K562 (cell line): ENCODE data around the gene CERS6. TPM values are rescaled to one million over a fixed set of nuclear protein-coding genes. Genes with fewer than 3 reads are reported as not detected.

Experiments
- ATAC-seq: fragments of 200-7000 bp; cut with Tn5 transposase; 3 replicates; pipeline ENCODE4 v1.9.1; 2020; ENCODE audit warnings: moderate library complexity
- BruUV-seq: library from RNA; stranded (reverse); fragments of 400-500 nt; replicated peaks from 2 replicates; lab custom pipeline; 2021; lab: Mats Ljungman, UMichigan
- CTCF ChIA-PET: fragments of 300-600 bp; formaldehyde crosslinking; extraction: SDS; loops from one replicate; lab custom pipeline; 2021; ENCODE audit warnings: low intra/inter-chr PET ratio; lab: Yijun Ruan, JAX
- POLR2A ChIA-PET: fragments of 300-600, 350-650 bp; sonication (Branson Sonifier 250); formaldehyde crosslinking; extraction: SDS; loops from one replicate; lab custom pipeline; 2021; ENCODE audit warnings: antibody characterized with exemption, inconsistent platforms; lab: Yijun Ruan, JAX
- DNase-seq, 4 experiments: peaks; one replicate each; pipeline versions ENCODE4 v3.0.0 to v3.0.0-alpha.2; 2011 to 2018; ENCODE audit warnings: low spot score in 3 of 4, mixed read lengths in 3 of 4; ENCODE audit errors: extremely low read depth in 1 of 4
- FAIRE-seq: peaks from 2 replicates; lab custom pipeline; 2011; peaks lifted over from hg19 to GRCh38; lab: Jason Lieb, UNC
- H2AFZ ChIP-seq: 2 replicates; pipeline ENCODE4 v1.6.0; 2011; ENCODE audit warnings: low read depth, low read length, control low read depth, inconsistent platforms
- H3K27ac ChIP-seq: fragments of 200-600 bp; 3 replicates; pipeline ENCODE4 v1.8.0; 2011; ENCODE audit warnings: low read depth, mild to moderate bottlenecking, control low read depth, inconsistent platforms, low read length, moderate library complexity, mixed read lengths; ENCODE audit errors: extremely low read depth
- H3K27me3 ChIP-seq, 2 experiments: fragments of 300-600 bp in 1 of 2; 2 replicates in 1 of 2; 3 replicates in 1 of 2; pipeline versions ENCODE4 v1.6.0 to v1.8.0; 2011; ENCODE audit warnings: inconsistent platforms in 2 of 2, low read length in 2 of 2, mild to moderate bottlenecking in 1 of 2, mixed read lengths in 1 of 2, moderate library complexity in 1 of 2; ENCODE audit not compliant: control insufficient read depth in 2 of 2, insufficient read depth in 2 of 2
- H3K36me3 ChIP-seq: fragments of 300-600 bp; 3 replicates; pipeline ENCODE4 v1.8.0; 2011; ENCODE audit warnings: mild to moderate bottlenecking, low read length, inconsistent platforms; ENCODE audit not compliant: control insufficient read depth, insufficient read depth
- H3K4me1 ChIP-seq, 2 experiments: fragments of 200-600 bp in 1 of 2; replicated peaks in 1 of 2; 2 replicates in 1 of 2; 3 replicates in 1 of 2; pipeline versions ENCODE4 v1.5.1 to v1.8.0; 2011; ENCODE audit warnings: inconsistent platforms in 2 of 2, low read length in 2 of 2, mild to moderate bottlenecking in 1 of 2, mixed read lengths in 1 of 2, moderate library complexity in 1 of 2; ENCODE audit not compliant: control insufficient read depth in 2 of 2, insufficient read depth in 2 of 2
- H3K4me2 ChIP-seq: 2 replicates; pipeline ENCODE4 v1.6.1; 2011; ENCODE audit warnings: low read length, control low read depth, inconsistent platforms, mixed read lengths; ENCODE audit not compliant: insufficient read depth
- H3K4me3 ChIP-seq: fragments of 200-600 bp; sonication (generic), shearing (Covaris generic); 2 replicates; pipeline ENCODE4 v1.5.1; 2016; ENCODE audit warnings: control low read depth, inconsistent platforms
- H3K79me2 ChIP-seq: fragments of 200-600 bp; 3 replicates; pipeline ENCODE4 v1.8.0; 2011; ENCODE audit warnings: low read length, inconsistent platforms; ENCODE audit not compliant: control insufficient read depth, insufficient read depth
- H3K9ac ChIP-seq, 2 experiments: 2 replicates each; pipeline versions ENCODE4 v1.6.0 to v1.6.1; 2011; ENCODE audit warnings: low read depth in 2 of 2, low read length in 2 of 2, control low read depth in 1 of 2, inconsistent platforms in 1 of 2, mild to moderate bottlenecking in 1 of 2, mixed read lengths in 1 of 2; ENCODE audit not compliant: insufficient read depth in 1 of 2
- H3K9me1 ChIP-seq: one replicate; pipeline ENCODE4 v1.6.0; 2011; ENCODE audit warnings: inconsistent platforms, mild to moderate bottlenecking, low read length, moderate library complexity; ENCODE audit not compliant: control insufficient read depth, insufficient read depth
- H3K9me3 ChIP-seq: replicated peaks from 2 replicates; pipeline ENCODE4 v1.5.1; 2011; ENCODE audit warnings: low read depth, low read length, inconsistent platforms; ENCODE audit not compliant: control insufficient read depth, insufficient read depth
- H4K20me1 ChIP-seq: replicated peaks from 2 replicates; pipeline ENCODE4 v1.6.1; 2011; ENCODE audit warnings: low read length, inconsistent platforms, mixed read lengths; ENCODE audit not compliant: control insufficient read depth, insufficient read depth
- ARHGAP35 ChIP-seq: fragments of 450-650 bp; IDR thresholded peaks from 2 replicates; pipeline ENCODE4 v1.6.1; 2018; ENCODE audit not compliant: partially characterized antibody
- BCOR ChIP-seq: fragments of 450-650 bp; IDR thresholded peaks from 2 replicates; pipeline ENCODE4 v1.6.1; 2016
- C11orf30 ChIP-seq: fragments of 450-650 bp; IDR thresholded peaks from 2 replicates; pipeline ENCODE4 v1.6.1; 2016; ENCODE audit warnings: low read depth, mild to moderate bottlenecking
- CREB5 ChIP-seq: fragments of 250-450 bp; sonication (Bioruptor Pico); IDR thresholded peaks from 2 replicates; pipeline ENCODE4 v1.5.0; 2020; ENCODE audit warnings: mild to moderate bottlenecking
- FIP1L1 ChIP-seq: fragments of 200-400 bp; formaldehyde crosslinking; IDR thresholded peaks from 2 replicates; pipeline ENCODE4 v1.6.1; 2018; ENCODE audit warnings: mild to moderate bottlenecking, low read depth, low read length; ENCODE audit not compliant: poor library complexity, severe bottlenecking
- FOS ChIP-seq: IDR thresholded peaks from 3 replicates; pipeline ENCODE4 v1.6.1; 2011; ENCODE audit not compliant: insufficient read length; ENCODE audit errors: extremely low read depth
- JUND ChIP-seq, 2 experiments: IDR thresholded peaks; 2 replicates in 1 of 2; 3 replicates in 1 of 2; pipeline ENCODE4 v1.6.1; 2011; ENCODE audit warnings: borderline replicate concordance in 2 of 2, low read depth in 2 of 2, low read length in 2 of 2, improper control_type of control experiment in 1 of 2, missing biosample characterization in 1 of 2, missing genetic modification characterization in 1 of 2, missing genetic modification reagents in 1 of 2
- MAFF ChIP-seq: IDR thresholded peaks from 2 replicates; pipeline ENCODE4 v1.6.1; 2012; ENCODE audit warnings: low read length, improper control_type of control experiment
- MAFG ChIP-seq: fragments of 450-650 bp; conservative IDR thresholded peaks from 2 replicates; pipeline ENCODE4 v1.6.1; 2016; ENCODE audit warnings: missing genetic modification characterization, missing compliant biosample characterization
- MAFK ChIP-seq: IDR thresholded peaks from 2 replicates; pipeline ENCODE4 v1.6.1; 2011; ENCODE audit warnings: low read length, improper control_type of control experiment
- MCM2 ChIP-seq: fragments of 450-650 bp; IDR thresholded peaks from 2 replicates; pipeline ENCODE4 v1.6.1; 2017; ENCODE audit warnings: low read depth, mild to moderate bottlenecking
- NFE2 ChIP-seq: IDR thresholded peaks from 2 replicates; pipeline ENCODE4 v1.6.1; 2014; ENCODE audit warnings: antibody characterized with exemption, low read depth
- NFE2L1 ChIP-seq: fragments of 450-650 bp; IDR thresholded peaks from 2 replicates; pipeline ENCODE4 v1.6.1; 2016; ENCODE audit warnings: missing genetic modification characterization, low read depth, mild to moderate bottlenecking, missing compliant biosample characterization, moderate library complexity, borderline replicate concordance
- SIN3B ChIP-seq: fragments of 450-650 bp; IDR thresholded peaks from 2 replicates; pipeline ENCODE4 v1.6.1; 2017; ENCODE audit warnings: low read depth, mild to moderate bottlenecking, moderate library complexity
- ZNF316 ChIP-seq: fragments of 450-650 bp; IDR thresholded peaks from 2 replicates; pipeline ENCODE4 v1.6.1; 2016
- WGBS: fragments of 100-300 bp; shearing (Covaris generic); methylation state at CpG from one replicate; pipeline ENCODE4 v1.1.6; 2016; ENCODE audit warnings: low coverage, mixed read lengths; ENCODE audit not compliant: insufficient coverage; ENCODE audit errors: missing lambda C conversion rate; 5-methylcytosine and 5-hydroxymethylcytosine counted together
- in situ Hi-C: fragments of 300-500 bp; cut with MboI; formaldehyde crosslinking; loops from 4 replicates; pipeline ENCODE4 v1.15.0; 2018; ENCODE audit warnings: inconsistent platforms, mixed read lengths
- intact Hi-C: fragments of 100-400 bp; cut with micrococcal nuclease; formaldehyde crosslinking; loops from 2 replicates; pipeline ENCODE4 v1.14.2; 2022
- polyA plus RNA-seq, 8 experiments: library from polyadenylated mRNA; depleted of rRNA in 4 of 8; stranded (reverse) in 5 of 8; unstranded in 3 of 8; fragments of >200 nt; fragmentation: Nextera tagmentation in 2 of 8; fragmentation: Illumina TruSeq in 1 of 8; extraction: Ambion mirVana in 2 of 8; extraction: Trizol in 1 of 8; gene quantifications; 2 replicates each; pipeline versions ENCODE4 v1.2.1 to v1.2.3, GENCODE V29; 2011 to 2014; ENCODE audit warnings: inconsistent platforms in 1 of 8, missing spikeins in 1 of 8
- total RNA-seq, 7 experiments: library from RNA; depleted of rRNA in 6 of 7; stranded (reverse); fragments of >200 nt in 6 of 7; fragmentation: Illumina TruSeq in 2 of 7; extraction: Trizol in 2 of 7; gene quantifications; 2 replicates each; pipeline versions ENCODE4 v1.2.1 to v1.2.3, GENCODE V29; 2011 to 2021; ENCODE audit warnings: low replicate concordance in 1 of 7
- TF ChIP-seq, protein P1 (sequence below): fragments of 450-650 bp; formaldehyde crosslinking; IDR thresholded peaks from 2 replicates; pipeline ENCODE4 v1.4.0; 2020; ENCODE audit warnings: mild to moderate bottlenecking, moderate library complexity

CERS6 gene
- total and polyA plus RNA-seq, 9 of the 15 experiments (the other 6 are each of a cell fraction or from before 2014, with no cell fraction given) = 1.6 to 13.6 (median 11.4) TPM

- in situ Hi-C loops = no loop called here
- H3K27ac ChIP-seq = no peak overlapping the region
- H3K9me3 ChIP-seq = no peaks in the 10 kb centered on the region
- CTCF ChIA-PET = no interaction called here
- H3K4me3 ChIP-seq = no peak overlapping the region
- WGBS = 6% methylated on average over 3 of the region's 3 CpGs
- no peaks in the 10 kb centered on the region for H3K36me3 ChIP-seq
- intact Hi-C loops = no loop called here
- POLR2A ChIA-PET = interaction anchor here (1.1 kb wide), 1 partner anchor 10 kb away, joined by 4 read pairs; no protein-coding TSS in a partner anchor
- DNase-seq = peak in 1 of 4 experiments; percentile 17
- no peaks in the 10 kb centered on the region for H4K20me1 ChIP-seq
- no peaks in the 10 kb centered on the region for H3K4me1 ChIP-seq
- H3K79me2 ChIP-seq = no peaks in the 10 kb centered on the region
- peak; percentile 63 for FAIRE-seq
- H3K4me2 ChIP-seq = no peak overlapping the region
- H3K9ac ChIP-seq = no peak overlapping the region
- TF ChIP-seq CREB5 (CRISPR knock-in tag) = no peak
- no peak for TF ChIP-seq MCM2
- TF ChIP-seq FIP1L1 = no peak
- TF ChIP-seq ZNF316 = peak; percentile 98
- no peak for TF ChIP-seq SIN3B
- TF ChIP-seq FOS = no peak
- TF ChIP-seq NFE2 = peak; percentile 83
- TF ChIP-seq JUND (IDR thresholded peaks at IDR 0.05; ENCODE audit: borderline replicate concordance, low read depth, low read length) = peak; percentile 15; the same call in 1 of the 2 replicates
- no peak for TF ChIP-seq JUND (tag; IDR thresholded peaks at IDR 0.05; ENCODE audit: borderline replicate concordance, low read depth, low read length)
- TF ChIP-seq MAFG (tag) = peak; percentile 98
- TF ChIP-seq BCOR = no peak
- TF ChIP-seq ARHGAP35 = no peak
- TF ChIP-seq, protein P1, sequence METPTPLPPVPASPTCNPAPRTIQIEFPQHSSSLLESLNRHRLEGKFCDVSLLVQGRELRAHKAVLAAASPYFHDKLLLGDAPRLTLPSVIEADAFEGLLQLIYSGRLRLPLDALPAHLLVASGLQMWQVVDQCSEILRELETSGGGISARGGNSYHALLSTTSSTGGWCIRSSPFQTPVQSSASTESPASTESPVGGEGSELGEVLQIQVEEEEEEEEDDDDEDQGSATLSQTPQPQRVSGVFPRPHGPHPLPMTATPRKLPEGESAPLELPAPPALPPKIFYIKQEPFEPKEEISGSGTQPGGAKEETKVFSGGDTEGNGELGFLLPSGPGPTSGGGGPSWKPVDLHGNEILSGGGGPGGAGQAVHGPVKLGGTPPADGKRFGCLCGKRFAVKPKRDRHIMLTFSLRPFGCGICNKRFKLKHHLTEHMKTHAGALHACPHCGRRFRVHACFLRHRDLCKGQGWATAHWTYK (CRISPR knock-in tag) = no peak
- TF ChIP-seq NFE2L1 (tag) = peak; percentile 35; the same call in 1 of the 2 replicates
- peak; percentile 97 for TF ChIP-seq C11orf30
- TF ChIP-seq MAFK = peak; percentile 98
- peak; percentile 97 for TF ChIP-seq MAFF
- TF ChIP-seq, all 486 proteins: peak for 8
- Histone ChIP-seq H3K9me1 (no peaks in the 10 kb centered on the region), H3K27me3 (no peaks in the 10 kb centered on the region; a peak in 1 of 5 replicates), H2AFZ (no peak overlapping the region)
- ATAC-seq = no peak
- BruUV-seq = no TSS peak
These were observed 28.6 kb upstream of the CERS6 start for GRCh38 chr2:168427451-168427850.
